Stimulated activated CD4-positive, alpha-beta T cell treated with anti-CD3 and anti-CD28 coated beads, Interleukin-2, amount 100 ng/mL, for 24 hours (primary cell): ENCODE measurements around the gene ATP9A.
"Not testable (repeated sequence)": the region's sequence is repeated elsewhere in the genome, so short reads cannot be mapped to it uniquely, and the experiment has no call there.

Experiments used
- DNase-seq, 2 donors: peaks; one replicate each; pipeline ENCODE4 v3.0.0-alpha.2; 2020

ATP9A gene

DNA sequence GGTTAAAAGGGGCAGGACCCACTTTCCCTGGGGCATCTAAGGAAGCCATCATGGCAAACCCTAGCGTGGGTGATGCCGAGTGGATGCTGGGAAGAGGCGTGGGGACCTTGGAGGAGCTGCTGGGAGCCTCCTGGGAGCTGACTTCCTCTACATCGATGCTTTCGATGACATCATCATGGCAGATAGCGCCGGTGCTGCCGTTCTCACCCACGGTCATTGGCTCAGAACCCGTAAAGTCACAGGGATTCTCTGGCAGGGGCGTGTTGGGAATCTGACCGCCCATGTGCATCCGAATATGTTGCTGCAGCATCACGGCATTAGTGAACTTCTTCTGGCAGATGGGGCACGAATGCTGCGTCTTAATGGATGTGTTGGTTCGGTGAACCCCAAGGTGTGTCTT, 22.1 kb upstream of the ATP9A start:
- no peak for DNase-seq

DNA sequence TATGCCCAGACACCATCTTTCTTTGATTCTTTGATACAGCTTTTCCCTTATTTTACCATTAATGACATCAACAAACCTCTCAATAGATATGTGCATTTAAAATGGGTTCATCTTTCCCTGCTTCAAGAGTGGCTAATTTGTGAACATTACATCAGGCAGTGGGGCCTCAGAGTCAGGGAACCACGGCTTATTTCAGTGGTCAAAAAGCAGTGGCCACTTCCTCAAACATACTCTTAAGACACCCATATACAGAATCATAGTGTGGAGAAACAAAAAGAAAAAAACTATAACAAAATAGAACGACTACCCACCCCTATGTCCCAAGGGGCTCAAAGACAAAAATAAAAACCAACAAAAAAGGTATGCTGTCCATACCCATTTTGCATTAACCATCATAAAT, 21.2 kb upstream of the ATP9A start:
- no peak for DNase-seq

- no peak for DNase-seq
These were observed 20.6 kb upstream of the ATP9A start for GRCh38 chr20:51788822-51789221.

- no peak for DNase-seq
These were observed 16.1 kb upstream of the ATP9A start for GRCh38 chr20:51784299-51784698.

DNA sequence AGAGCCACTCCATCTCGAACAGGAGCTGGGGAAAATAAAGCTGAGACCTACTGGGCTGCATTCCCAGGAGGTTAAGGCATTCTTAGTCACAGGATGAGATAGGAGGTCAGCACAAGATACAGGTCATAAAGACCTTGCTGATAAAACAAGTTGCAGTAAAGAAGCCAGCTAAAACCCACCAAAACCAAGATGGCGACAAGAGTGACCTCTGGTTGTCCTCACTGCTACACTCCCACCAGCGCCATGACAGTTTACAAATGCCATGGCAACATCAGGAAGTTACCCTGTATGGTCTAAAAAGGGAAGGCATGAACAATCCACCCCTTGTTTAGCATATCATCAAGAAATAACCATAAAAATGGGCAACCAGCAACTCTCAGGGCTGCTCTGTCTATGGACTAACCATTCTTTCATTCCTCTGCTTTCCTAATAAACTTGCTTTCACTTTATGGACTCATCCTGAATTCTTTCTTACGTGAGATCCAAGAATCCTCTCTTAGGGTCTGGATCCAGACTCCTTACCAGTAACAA, 10.1 kb upstream of the ATP9A start:
- DNase-seq: not testable (repeated sequence)

DNA sequence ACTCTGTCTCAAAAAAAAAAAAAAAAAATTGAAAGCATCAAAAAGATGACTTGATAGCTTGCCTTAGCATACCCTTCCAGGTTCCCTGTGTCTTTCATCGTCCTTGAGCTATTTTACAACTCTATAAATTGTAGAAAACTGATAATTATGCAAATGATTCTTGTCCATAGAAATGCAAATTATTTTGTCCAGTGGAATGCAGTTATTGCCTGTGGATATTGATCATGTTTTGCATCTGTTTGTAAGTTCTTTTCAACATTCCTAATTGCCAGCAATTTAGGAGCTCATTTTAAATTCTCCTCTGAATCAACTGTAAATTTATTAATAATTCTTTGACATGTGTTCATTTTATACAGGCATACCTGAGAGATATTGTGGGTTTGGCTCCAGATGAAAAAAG, 7.1 kb upstream of the ATP9A start:
- DNase-seq: no peak

- no peak for DNase-seq
These were observed 4.0 kb upstream of the ATP9A start for GRCh38 chr20:51772236-51772635.

GRCh38 chr20:51769976-51770615, 1.9 kb upstream of the ATP9A start:
- DNase-seq: no peak

DNA sequence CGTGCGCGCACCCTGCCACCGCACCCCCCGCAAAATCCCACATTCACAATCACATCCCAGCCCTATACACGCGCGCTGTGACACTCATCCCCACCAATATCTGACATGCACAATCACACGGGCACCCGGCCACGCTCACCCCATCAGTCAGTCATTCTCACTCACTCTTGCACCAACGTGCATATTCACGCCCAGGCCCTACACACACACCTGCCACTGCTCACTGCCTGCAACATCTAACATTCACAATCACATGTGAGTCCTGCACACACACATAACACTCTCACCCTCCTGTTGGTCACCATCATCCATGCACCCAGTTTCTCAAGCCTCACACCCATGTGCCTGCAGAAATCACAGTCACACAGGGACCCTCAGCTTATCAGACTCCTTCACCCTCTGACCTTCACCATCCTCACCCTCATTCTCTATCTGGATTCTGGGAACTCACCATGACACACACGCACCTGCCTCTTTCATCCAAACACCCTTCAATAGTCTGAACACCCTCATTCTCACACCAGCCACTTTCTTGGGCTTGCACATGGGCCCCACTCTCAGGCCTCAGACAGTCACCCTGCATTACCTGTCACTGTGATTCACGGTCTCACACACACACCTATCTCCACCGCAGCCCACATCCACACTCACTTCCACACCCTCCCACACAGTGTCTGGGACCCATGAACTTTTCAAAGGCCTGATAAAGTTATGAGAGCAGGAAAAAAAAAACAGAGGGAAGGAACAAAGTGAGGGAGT, 748 bp upstream of the ATP9A start:
- DNase-seq: no peak

- peak; percentile 41 to 72 for DNase-seq
These were observed 960 bp downstream of the ATP9A start for GRCh38 chr20:51766994-51767866.

- not testable (repeated sequence) for DNase-seq
These were observed 2.8 kb downstream of the ATP9A start for GRCh38 chr20:51765381-51765780.

DNA sequence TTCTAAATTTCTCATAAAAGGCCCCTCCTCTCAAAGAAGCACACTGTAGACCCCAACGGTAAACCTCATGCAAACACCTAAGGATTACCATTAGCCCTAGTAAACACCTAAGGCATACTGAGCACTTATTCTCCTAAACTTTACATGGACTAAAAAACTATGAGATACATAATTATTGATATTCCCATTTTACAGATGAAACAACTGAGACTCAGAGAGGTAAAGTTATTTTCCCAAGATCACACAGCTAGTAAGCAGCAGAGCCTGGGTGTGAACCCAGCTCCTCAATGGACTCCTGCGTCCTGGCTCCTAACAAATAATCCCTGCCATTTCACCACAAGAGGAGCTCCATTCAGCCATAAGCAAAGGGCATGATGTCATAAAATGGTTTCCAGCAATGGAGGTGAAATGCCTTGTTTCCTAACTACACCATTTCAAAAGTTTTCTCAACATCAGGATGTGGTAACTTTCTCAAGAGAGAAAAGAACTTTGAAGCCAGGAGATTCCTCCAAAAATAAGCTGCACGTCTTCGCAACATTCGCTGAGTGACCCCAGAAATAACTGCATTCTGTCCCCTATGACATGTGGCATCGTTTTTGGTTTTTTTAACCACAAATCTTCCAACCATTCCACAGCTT, 4.1 kb downstream of the ATP9A start:
- DNase-seq: no peak

- DNase-seq: no peak
These were observed 7.2 kb downstream of the ATP9A start for GRCh38 chr20:51760905-51761546.

DNA sequence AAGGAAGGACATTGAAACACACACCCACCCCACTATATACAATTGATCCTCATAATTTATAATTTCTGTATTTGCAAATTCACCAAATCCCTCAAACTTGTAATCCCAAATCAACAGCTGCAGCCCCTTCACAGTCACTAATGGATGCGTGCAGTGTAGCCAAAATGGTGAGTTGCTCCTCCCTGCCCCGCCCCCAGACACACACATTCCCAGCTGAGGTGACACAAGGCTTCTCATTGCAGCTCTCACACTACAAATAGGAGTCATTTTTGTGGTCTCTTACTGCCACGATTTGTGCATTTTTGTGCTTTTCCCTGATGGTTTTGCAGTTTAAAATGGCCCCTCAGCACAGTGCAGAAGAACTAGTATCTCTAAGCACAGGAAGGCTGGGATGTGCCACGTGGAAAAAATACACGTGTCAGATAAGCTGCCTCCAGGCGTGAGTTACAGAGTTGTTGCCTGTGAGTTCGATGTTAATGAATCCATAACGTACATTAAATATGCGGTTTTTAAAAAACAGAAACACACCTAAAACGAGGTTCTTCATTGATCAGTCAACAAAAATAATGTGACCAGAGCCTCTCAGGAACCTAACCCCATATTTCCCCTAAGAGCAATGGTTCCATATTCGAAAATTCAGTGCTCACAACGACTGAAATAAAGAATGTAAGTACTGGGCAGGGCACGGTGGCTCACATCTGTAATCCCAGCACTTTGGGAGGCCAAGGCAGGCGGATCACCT, 8.2 kb downstream of the ATP9A start:
- no peak for DNase-seq

DNA sequence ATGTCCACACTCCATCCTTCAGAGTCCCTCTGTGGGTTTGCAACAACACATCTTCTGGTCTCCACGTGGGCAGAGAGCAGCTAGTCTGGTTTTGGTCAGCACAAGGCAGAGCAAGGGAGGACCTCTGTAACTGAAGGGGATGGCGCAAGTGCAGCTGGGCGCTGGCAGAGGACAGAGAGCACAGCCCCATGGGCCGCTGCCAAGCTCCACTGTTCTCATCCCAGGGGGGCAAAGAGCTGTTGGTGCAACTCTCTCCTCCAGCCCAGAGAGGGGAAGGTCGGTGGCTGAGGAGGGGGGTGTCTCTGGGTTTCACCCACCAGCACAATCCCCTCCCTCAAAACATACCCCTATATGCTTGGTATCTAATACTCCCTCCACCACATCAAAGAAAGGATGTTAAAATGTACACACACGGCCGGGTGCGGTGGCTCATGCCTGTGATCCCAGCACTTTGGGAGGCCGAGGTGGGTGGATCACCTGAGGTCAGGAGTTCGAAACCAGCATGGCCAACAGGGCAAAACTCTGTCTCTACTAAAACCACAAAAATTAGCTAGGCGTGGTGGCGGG, 9.1 kb downstream of the ATP9A start:
- no peak for DNase-seq

DNA sequence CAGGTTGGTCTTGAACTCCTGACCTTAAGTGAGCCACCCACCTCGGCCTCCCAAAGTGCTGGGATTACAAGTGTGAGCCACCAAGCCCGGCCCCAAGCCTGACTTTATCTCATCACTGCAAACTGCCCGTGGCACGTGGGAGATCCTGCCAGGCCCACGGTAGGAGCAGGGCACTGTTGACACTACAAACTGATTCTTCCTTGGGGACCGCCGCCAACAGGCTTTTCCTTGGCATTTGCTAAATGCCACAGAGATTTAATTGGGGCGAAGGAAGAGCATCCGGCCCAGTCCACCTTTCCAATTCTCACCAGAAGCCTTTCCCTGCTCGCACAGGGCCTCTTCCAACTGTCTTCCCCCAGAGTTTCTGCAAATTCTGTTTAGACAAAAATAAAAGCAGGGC, 11.0 kb downstream of the ATP9A start:
- no peak for DNase-seq

DNA sequence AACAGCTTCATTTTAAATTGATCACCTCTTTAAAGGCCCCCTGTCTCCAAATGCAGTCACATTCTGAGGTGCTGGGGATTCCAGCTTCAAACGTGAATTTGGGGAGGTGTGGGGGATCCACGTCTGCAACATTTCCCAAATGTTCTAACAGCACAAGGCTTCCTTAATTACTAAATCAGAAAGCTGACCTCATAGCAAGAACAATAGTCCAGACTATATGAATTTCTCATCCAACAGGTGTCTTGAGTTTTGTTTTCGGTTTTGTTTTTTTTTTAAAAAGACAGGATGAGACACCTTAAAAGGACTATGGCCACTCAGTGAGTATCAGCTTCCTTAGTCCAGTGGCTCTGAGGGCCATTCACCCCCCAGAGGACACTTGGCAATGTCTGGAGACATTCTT, 11.5 kb downstream of the ATP9A start:
- no peak for DNase-seq

GRCh38 chr20:51753220-51753619, 15.0 kb downstream of the ATP9A start:
- not testable (repeated sequence) for DNase-seq

- DNase-seq: no peak
These were observed 15.7 kb downstream of the ATP9A start for GRCh38 chr20:51752343-51752951.

- DNase-seq: no peak
These were observed 17.3 kb downstream of the ATP9A start for GRCh38 chr20:51750770-51751388.
